PFSK-1 (cell line): ENCODE results near the gene USP9X.

Experiments
- FOXP2 ChIP-seq: optimal IDR thresholded peaks from 2 replicates; pipeline ENCODE3; 2011; ENCODE audit warnings: borderline replicate concordance, control low read depth, inconsistent platforms; ENCODE audit not compliant: insufficient read depth; ENCODE audit errors: extremely low read length, extremely low read depth
- POLR2AphosphoS5 ChIP-seq: IDR thresholded peaks from 2 replicates; pipeline ENCODE4 v1.6.1; 2012; ENCODE audit warnings: low read depth, mild to moderate bottlenecking, control low read depth, low read length, moderate library complexity
- REST ChIP-seq, 2 experiments: IDR thresholded peaks; 2 replicates each; pipeline versions ENCODE4 v1.6.1 to v1.8.0; 2011 to 2012; ENCODE audit warnings: low read depth in 2 of 2, low read length in 2 of 2, control low read depth in 1 of 2, inconsistent platforms in 1 of 2, mild to moderate bottlenecking in 1 of 2, moderate library complexity in 1 of 2; ENCODE audit not compliant: insufficient read depth in 1 of 2
- SIN3A ChIP-seq: IDR thresholded peaks from 2 replicates; pipeline ENCODE4 v1.6.1; 2012; ENCODE audit warnings: mild to moderate bottlenecking, low read length, moderate library complexity, borderline replicate concordance; ENCODE audit not compliant: insufficient read depth
- TAF1 ChIP-seq: IDR thresholded peaks from 2 replicates; pipeline ENCODE4 v1.6.1; 2012; ENCODE audit warnings: low read length, control low read depth, borderline replicate concordance; ENCODE audit not compliant: insufficient read depth

Gene USP9X

GRCh38 chrX:41236629-41237028 is 151.4 kb downstream of the USP9X start:
- no peak for TF ChIP-seq SIN3A
- TF ChIP-seq POLR2AphosphoS5: no peak
- no peak for TF ChIP-seq REST (IDR thresholded peaks at IDR 0.05; ENCODE audit: insufficient read depth in 1 of 2, low read depth in 2 of 2, low read length in 2 of 2)
- TF ChIP-seq TAF1: no peak
- TF ChIP-seq FOXP2: no peak

GRCh38 chrX:41240509-41240908 is 155.3 kb downstream of the USP9X start:
- no peak for TF ChIP-seq FOXP2
- no peak for TF ChIP-seq REST (IDR thresholded peaks at IDR 0.05; ENCODE audit: insufficient read depth in 1 of 2, low read depth in 2 of 2, low read length in 2 of 2)
- no peak for TF ChIP-seq SIN3A
- no peak for TF ChIP-seq POLR2AphosphoS5
- TF ChIP-seq TAF1: no peak

GRCh38 chrX:41241962-41242361 is 156.7 kb downstream of the USP9X start:
- TF ChIP-seq TAF1 (no peak), POLR2AphosphoS5 (no peak), REST (IDR thresholded peaks at IDR 0.05; ENCODE audit: insufficient read depth in 1 of 2, low read depth in 2 of 2, low read length in 2 of 2) (no peak), FOXP2 (no peak), SIN3A (no peak)

GRCh38 chrX:41245641-41246040 is 160.4 kb downstream of the USP9X start:
- no peak for TF ChIP-seq POLR2AphosphoS5
- TF ChIP-seq REST (IDR thresholded peaks at IDR 0.05; ENCODE audit: insufficient read depth in 1 of 2, low read depth in 2 of 2, low read length in 2 of 2): no peak
- no peak for TF ChIP-seq TAF1
- TF ChIP-seq SIN3A: no peak
- no peak for TF ChIP-seq FOXP2

GRCh38 chrX:41250867-41251266 is 165.6 kb downstream of the USP9X start:
- TF ChIP-seq POLR2AphosphoS5 (no peak), TAF1 (no peak), REST (IDR thresholded peaks at IDR 0.05; ENCODE audit: insufficient read depth in 1 of 2, low read depth in 2 of 2, low read length in 2 of 2) (no peak), FOXP2 (no peak), SIN3A (no peak)
